HL-60 (cell line): ENCODE measurements around the gene ABHD2.
A peak's percentile ranks its signal among the peaks of the same experiment; 100 is the strongest.

Experiments used
- DNase-seq, 2 experiments: peaks; one replicate each; pipeline ENCODE4 v3.0.0-alpha.2; 2010 to 2020; ENCODE audit warnings: low read depth in 1 of 2, low spot score in 1 of 2
- H3K27ac ChIP-seq: fragments of 250-450 bp; sonication (Bioruptor Pico); replicated peaks from 2 replicates; pipeline ENCODE4 v1.5.1; 2020; ENCODE audit warnings: mild to moderate bottlenecking, moderate library complexity
- H3K27me3 ChIP-seq: fragments of 250-450 bp; sonication (Bioruptor Pico); 2 replicates; pipeline ENCODE4 v1.5.1; 2021; ENCODE audit warnings: mild to moderate bottlenecking, moderate library complexity; ENCODE audit not compliant: insufficient read depth, poor library complexity, severe bottlenecking
- H3K4me3 ChIP-seq: replicated peaks from 2 replicates; pipeline ENCODE4 v1.5.1; 2011; ENCODE audit warnings: mild to moderate bottlenecking, control low read depth, low read length; ENCODE audit not compliant: insufficient read depth
- GABPA ChIP-seq: IDR thresholded peaks from 2 replicates; pipeline ENCODE4 v1.6.1; 2012; ENCODE audit warnings: low read depth
- POLR2AphosphoS5 ChIP-seq: IDR thresholded peaks from 2 replicates; pipeline ENCODE4 v1.6.1; 2012; ENCODE audit warnings: low read depth
- SPI1 ChIP-seq: IDR thresholded peaks from 2 replicates; pipeline ENCODE4 v1.6.1; 2012; ENCODE audit warnings: low read depth, mild to moderate bottlenecking, borderline replicate concordance
- TF ChIP-seq, protein P1 (sequence below): IDR thresholded peaks from one replicate; pipeline ENCODE4 v1.5.1; 2011; ENCODE audit warnings: low read length, control low read depth, inconsistent platforms; ENCODE audit not compliant: insufficient read depth
- TF ChIP-seq, protein P2 (sequence below): IDR thresholded peaks from 2 replicates; pipeline ENCODE4 v1.6.1; 2012; ENCODE audit warnings: low read depth; ENCODE audit not compliant: insufficient replicate concordance

ABHD2 gene

DNA sequence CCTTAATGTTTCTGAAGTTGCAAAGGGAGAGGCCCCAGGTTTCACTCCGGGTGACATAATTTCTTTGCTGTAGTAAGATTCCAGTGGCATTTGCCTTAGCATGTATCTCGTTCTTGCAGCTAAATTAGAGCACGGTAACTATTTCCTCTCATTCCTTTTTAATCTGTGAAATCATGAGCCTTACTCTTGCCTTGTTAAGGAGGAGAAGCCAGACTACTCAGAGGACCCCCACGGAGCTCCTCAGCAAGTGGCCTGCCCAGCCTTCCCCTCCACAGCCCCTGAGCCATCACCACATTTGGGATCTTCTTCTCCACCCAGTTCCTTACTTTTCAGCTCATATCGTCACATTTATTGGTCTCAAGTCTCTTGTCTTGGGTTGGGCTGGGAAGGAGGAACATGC, 54.2 kb downstream of the ABHD2 start:
- TF ChIP-seq, protein P1, sequence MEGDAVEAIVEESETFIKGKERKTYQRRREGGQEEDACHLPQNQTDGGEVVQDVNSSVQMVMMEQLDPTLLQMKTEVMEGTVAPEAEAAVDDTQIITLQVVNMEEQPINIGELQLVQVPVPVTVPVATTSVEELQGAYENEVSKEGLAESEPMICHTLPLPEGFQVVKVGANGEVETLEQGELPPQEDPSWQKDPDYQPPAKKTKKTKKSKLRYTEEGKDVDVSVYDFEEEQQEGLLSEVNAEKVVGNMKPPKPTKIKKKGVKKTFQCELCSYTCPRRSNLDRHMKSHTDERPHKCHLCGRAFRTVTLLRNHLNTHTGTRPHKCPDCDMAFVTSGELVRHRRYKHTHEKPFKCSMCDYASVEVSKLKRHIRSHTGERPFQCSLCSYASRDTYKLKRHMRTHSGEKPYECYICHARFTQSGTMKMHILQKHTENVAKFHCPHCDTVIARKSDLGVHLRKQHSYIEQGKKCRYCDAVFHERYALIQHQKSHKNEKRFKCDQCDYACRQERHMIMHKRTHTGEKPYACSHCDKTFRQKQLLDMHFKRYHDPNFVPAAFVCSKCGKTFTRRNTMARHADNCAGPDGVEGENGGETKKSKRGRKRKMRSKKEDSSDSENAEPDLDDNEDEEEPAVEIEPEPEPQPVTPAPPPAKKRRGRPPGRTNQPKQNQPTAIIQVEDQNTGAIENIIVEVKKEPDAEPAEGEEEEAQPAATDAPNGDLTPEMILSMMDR = no peak
- TF ChIP-seq SPI1 (no peak), GABPA (no peak), POLR2AphosphoS5 (no peak)
- TF ChIP-seq, protein P2, sequence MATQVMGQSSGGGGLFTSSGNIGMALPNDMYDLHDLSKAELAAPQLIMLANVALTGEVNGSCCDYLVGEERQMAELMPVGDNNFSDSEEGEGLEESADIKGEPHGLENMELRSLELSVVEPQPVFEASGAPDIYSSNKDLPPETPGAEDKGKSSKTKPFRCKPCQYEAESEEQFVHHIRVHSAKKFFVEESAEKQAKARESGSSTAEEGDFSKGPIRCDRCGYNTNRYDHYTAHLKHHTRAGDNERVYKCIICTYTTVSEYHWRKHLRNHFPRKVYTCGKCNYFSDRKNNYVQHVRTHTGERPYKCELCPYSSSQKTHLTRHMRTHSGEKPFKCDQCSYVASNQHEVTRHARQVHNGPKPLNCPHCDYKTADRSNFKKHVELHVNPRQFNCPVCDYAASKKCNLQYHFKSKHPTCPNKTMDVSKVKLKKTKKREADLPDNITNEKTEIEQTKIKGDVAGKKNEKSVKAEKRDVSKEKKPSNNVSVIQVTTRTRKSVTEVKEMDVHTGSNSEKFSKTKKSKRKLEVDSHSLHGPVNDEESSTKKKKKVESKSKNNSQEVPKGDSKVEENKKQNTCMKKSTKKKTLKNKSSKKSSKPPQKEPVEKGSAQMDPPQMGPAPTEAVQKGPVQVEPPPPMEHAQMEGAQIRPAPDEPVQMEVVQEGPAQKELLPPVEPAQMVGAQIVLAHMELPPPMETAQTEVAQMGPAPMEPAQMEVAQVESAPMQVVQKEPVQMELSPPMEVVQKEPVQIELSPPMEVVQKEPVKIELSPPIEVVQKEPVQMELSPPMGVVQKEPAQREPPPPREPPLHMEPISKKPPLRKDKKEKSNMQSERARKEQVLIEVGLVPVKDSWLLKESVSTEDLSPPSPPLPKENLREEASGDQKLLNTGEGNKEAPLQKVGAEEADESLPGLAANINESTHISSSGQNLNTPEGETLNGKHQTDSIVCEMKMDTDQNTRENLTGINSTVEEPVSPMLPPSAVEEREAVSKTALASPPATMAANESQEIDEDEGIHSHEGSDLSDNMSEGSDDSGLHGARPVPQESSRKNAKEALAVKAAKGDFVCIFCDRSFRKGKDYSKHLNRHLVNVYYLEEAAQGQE = no peak
- no peak for DNase-seq
- Histone ChIP-seq H3K27me3 (no peaks in the 10 kb centered on the region), H3K4me3 (no peak overlapping the region), H3K27ac (peak overlapping the region; percentile 38; the same call in 1 of the 2 replicates)

DNA sequence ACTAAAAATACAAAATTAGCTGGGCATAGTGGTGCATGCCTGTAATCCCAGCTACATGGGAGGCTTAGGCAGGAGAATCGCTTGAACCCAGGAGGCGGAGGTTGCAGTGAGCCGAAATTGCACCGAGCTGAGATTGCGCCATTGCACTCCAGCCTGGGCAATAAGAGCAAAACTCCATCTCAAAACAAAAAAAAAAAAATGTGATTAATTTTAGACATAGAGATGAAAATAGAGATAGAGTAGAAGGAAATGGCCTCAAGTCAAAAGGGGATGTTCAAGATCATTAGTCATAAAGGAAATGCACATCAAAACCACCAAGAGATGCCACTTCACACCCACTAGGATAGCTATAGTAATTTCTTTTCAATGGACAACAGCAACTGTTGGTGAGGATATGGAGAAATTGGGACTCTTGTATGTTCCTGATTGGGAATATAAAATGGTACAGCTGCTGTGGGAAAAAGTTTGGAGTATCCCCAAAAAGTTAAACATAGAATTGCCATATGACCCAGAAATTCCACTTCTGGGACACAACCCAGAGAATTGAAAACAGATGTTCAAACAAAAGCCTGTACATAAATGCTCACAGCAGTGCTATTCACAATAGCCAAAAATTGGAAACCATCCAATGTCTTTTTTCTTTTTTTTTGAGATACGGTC, 55.4 kb downstream of the ABHD2 start:
- Histone ChIP-seq H3K27ac (peak overlapping the region; percentile 38), H3K27me3 (no peaks in the 10 kb centered on the region), H3K4me3 (no peak overlapping the region)
- peak; percentile 3; the same call in 1 of the 2 replicates for TF ChIP-seq SPI1
- TF ChIP-seq, protein P1 = no peak
- DNase-seq = peak; percentile 34 to 42

DNA sequence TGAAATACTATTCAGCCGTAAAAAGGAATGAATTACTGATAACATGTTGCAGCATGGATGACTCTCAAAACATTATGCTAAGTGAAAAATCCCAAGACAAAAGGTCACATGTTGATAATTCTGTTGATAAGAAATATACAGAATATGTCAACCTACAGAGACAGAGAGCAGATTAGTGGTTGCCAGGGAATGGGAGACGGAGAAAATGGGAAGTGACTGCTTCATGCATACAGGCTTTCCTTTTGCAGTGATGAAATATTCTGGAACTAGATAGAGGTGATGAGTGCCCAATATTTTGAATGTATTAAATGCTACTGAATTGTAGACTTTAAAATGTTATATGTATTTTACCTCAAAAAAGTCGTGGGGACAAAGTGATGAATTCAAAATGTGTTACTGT, 56.2 kb downstream of the ABHD2 start:
- Histone ChIP-seq H3K27me3 (no peaks in the 10 kb centered on the region), H3K4me3 (no peak overlapping the region), H3K27ac (peak overlapping the region; percentile 5)
- TF ChIP-seq SPI1 (peak; percentile 40; the same call in 1 of the 2 replicates), GABPA (no peak)
- DNase-seq = no peak

DNA sequence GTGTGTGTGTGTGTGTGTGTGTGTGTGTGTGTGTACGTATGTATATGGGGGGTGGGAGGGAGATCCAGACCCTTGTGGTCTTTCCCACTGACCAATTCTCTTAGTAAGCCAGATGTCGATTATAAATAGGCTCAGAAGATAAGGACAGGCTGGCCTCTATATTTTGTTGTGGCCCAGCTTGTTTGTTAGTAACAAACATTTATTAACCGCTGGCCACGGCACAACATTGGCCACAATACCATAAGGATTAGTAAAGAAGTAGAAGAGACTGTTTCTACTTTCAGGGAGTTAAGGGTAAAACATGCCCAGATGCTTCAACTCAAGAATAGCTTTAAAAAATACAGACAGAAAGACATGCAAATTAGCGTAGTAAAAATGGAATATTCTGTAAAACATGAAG, 58.1 kb downstream of the ABHD2 start:
- DNase-seq = no peak
- H3K4me3 ChIP-seq = no peak overlapping the region
- H3K27ac ChIP-seq = no peak overlapping the region
- TF ChIP-seq POLR2AphosphoS5 (no peak), SPI1 (no peak), GABPA (no peak)
- TF ChIP-seq, protein P1 = no peak
- TF ChIP-seq, protein P2 = no peak
- no peaks in the 10 kb centered on the region for H3K27me3 ChIP-seq
